DOHH2 (cell line): ENCODE results near the gene KLHL14.

ENCODE experiments used
- H3F3A ChIP-seq: fragments of 200-600 bp; sonication (generic), shearing (Covaris generic); 2 replicates; pipeline ENCODE4 v1.6.0; 2016; ENCODE audit warnings: antibody characterized with exemption, mild to moderate bottlenecking; ENCODE audit not compliant: control insufficient read depth, insufficient read depth
- H3K27ac ChIP-seq: fragments of 200-600 bp; sonication (generic); 2 replicates; pipeline ENCODE4 v1.5.1; 2014; ENCODE audit warnings: low read depth, mild to moderate bottlenecking, low read length, moderate library complexity
- H3K27me3 ChIP-seq: fragments of 200-600 bp; sonication (generic); 2 replicates; pipeline ENCODE4 v1.6.1; 2014; ENCODE audit warnings: mild to moderate bottlenecking, low read length, mixed read lengths; ENCODE audit not compliant: control insufficient read depth
- H3K36me3 ChIP-seq: fragments of 200-600 bp; sonication (generic); 2 replicates; pipeline ENCODE4 v1.6.1; 2014; ENCODE audit warnings: mild to moderate bottlenecking, low read length, moderate library complexity, mixed read lengths; ENCODE audit not compliant: control insufficient read depth
- H3K4me1 ChIP-seq: fragments of 200-600 bp; sonication (generic); 2 replicates; pipeline ENCODE4 v1.6.1; 2014; ENCODE audit warnings: mild to moderate bottlenecking, low read length, mixed read lengths; ENCODE audit not compliant: control insufficient read depth
- H3K4me2 ChIP-seq: fragments of 200-600 bp; sonication (generic); 2 replicates; pipeline ENCODE4 v1.6.0; 2014; ENCODE audit warnings: mild to moderate bottlenecking, low read length, moderate library complexity
- H3K4me3 ChIP-seq: fragments of 200-600 bp; sonication (generic); 2 replicates; pipeline ENCODE4 v1.5.1; 2014; ENCODE audit warnings: mild to moderate bottlenecking, low read length, mixed read lengths
- H3K79me2 ChIP-seq: fragments of 200-600 bp; sonication (generic); 2 replicates; pipeline ENCODE4 v1.6.1; 2014; ENCODE audit warnings: mild to moderate bottlenecking, low read length, mixed read lengths; ENCODE audit not compliant: control insufficient read depth
- H3K9me2 ChIP-seq: fragments of 200-600 bp; sonication (generic); replicated peaks from 2 replicates; pipeline ENCODE4 v1.6.1; 2014; ENCODE audit warnings: mild to moderate bottlenecking, low read length, mixed read lengths; ENCODE audit not compliant: control insufficient read depth
- H3K9me3 ChIP-seq: fragments of 200-600 bp; sonication (generic); 2 replicates; pipeline ENCODE4 v1.6.1; 2014; ENCODE audit warnings: antibody characterized with exemption, low read length, mixed read lengths; ENCODE audit not compliant: control insufficient read depth, insufficient read depth
- H4K20me1 ChIP-seq: fragments of 200-600 bp; sonication (generic); 2 replicates; pipeline ENCODE4 v1.6.0; 2014; ENCODE audit warnings: low read depth, mild to moderate bottlenecking, antibody characterized with exemption, low read length, moderate library complexity; ENCODE audit not compliant: control insufficient read depth, insufficient read depth
- EZH2phosphoT487 ChIP-seq: fragments of 200-600 bp; sonication (generic); IDR thresholded peaks from 2 replicates; pipeline ENCODE4 v1.6.1; 2017; ENCODE audit warnings: borderline replicate concordance, mild to moderate bottlenecking, antibody characterized with exemption, low read length, moderate library complexity, mixed read lengths
- TF ChIP-seq, protein P1 (sequence below): fragments of 200-600 bp; sonication (generic); IDR thresholded peaks from one replicate; pipeline ENCODE4 v1.5.1; 2014; ENCODE audit warnings: antibody characterized with exemption, mild to moderate bottlenecking, low read depth, low read length; ENCODE audit not compliant: poor library complexity, severe bottlenecking

Gene KLHL14

DNA sequence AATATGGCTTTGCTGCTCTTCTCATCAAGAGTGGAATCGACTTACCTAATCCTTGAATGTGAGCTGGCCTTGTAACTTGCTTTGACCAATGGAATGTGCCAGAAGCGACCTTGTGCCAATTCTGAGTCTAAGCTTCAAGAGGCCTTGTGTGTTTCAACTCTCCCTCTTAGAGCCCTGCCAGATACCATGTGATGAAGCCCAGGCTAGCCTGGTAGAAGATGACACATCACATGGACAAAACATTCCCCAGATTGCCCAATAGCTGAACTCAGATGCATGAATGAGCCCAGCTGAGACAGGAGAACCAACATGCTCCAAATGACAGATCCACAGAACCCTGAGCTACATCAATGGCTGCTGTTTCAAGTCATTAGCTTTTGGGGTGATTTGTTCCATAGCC, 4.2 kb upstream of the KLHL14 start:
- H3K4me2 ChIP-seq = no peak overlapping the region
- H3K9me3 ChIP-seq = no peaks in the 10 kb centered on the region; the same call in 1 of the 2 replicates
- peaks cover 49% of the 10 kb centered on the region for H3K4me1 ChIP-seq
- no peaks in the 10 kb centered on the region for H4K20me1 ChIP-seq
- H3F3A ChIP-seq = peaks cover 25% of the 10 kb centered on the region
- H3K27ac ChIP-seq = no peak overlapping the region
- no peaks in the 10 kb centered on the region for H3K9me2 ChIP-seq
- no peak overlapping the region for H3K4me3 ChIP-seq
- H3K36me3 ChIP-seq = no peaks in the 10 kb centered on the region
- no peaks in the 10 kb centered on the region for H3K79me2 ChIP-seq
- no peak for TF ChIP-seq EZH2phosphoT487
- TF ChIP-seq, protein P1, sequence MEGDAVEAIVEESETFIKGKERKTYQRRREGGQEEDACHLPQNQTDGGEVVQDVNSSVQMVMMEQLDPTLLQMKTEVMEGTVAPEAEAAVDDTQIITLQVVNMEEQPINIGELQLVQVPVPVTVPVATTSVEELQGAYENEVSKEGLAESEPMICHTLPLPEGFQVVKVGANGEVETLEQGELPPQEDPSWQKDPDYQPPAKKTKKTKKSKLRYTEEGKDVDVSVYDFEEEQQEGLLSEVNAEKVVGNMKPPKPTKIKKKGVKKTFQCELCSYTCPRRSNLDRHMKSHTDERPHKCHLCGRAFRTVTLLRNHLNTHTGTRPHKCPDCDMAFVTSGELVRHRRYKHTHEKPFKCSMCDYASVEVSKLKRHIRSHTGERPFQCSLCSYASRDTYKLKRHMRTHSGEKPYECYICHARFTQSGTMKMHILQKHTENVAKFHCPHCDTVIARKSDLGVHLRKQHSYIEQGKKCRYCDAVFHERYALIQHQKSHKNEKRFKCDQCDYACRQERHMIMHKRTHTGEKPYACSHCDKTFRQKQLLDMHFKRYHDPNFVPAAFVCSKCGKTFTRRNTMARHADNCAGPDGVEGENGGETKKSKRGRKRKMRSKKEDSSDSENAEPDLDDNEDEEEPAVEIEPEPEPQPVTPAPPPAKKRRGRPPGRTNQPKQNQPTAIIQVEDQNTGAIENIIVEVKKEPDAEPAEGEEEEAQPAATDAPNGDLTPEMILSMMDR = no peak
- no peaks in the 10 kb centered on the region for H3K27me3 ChIP-seq

DNA sequence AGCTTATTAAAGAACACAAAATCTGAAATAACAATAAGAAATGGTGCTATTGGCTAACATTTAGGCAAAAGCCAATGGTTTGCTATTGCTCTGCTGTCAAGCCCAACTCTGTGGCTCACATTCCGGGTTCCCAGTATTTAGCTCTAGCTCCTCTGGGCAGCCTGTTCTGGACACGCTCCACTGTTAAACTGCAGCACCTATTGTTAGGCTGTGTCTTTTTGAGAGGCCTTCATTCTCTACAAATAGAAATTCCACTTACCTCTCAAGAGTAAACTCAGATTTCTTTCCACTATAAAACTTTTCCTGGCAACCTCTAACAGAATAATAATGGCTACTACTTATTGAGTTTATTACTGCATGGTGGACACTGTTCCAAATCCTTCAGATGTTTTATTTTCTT, 3.7 kb upstream of the KLHL14 start:
- H3K27ac ChIP-seq = no peak overlapping the region
- TF ChIP-seq EZH2phosphoT487 = no peak
- TF ChIP-seq, protein P1 = no peak
- peaks cover 49% of the 10 kb centered on the region for H3K4me1 ChIP-seq

DNA sequence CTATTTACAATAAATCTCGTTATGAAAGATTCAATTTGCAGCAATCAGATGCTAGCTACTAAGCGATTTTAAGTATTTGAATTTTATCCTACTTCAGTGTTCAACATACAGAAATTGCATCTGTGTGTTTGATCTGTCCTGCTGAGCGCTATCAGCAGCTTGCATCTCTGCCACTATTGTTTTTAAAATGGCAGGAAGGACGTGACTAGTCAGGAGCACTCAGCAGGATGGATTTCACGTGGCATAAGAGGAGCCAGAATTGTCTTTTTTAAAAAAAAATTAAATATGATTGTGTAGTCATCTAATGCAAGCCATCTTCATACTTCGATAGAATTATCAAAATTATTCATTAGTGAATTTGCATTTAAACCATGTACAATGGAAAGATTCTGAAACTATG, 2.8 kb upstream of the KLHL14 start:
- Histone ChIP-seq H3K4me3 (no peak overlapping the region), H3F3A (peaks cover 26% of the 10 kb centered on the region), H3K27ac (no peak overlapping the region), H3K9me3 (no peaks in the 10 kb centered on the region; the same call in 1 of the 2 replicates), H3K4me2 (no peak overlapping the region), H4K20me1 (no peaks in the 10 kb centered on the region), H3K9me2 (no peaks in the 10 kb centered on the region), H3K79me2 (peaks cover 9% of the 10 kb centered on the region), H3K4me1 (peaks cover 49% of the 10 kb centered on the region), H3K27me3 (no peaks in the 10 kb centered on the region), H3K36me3 (no peaks in the 10 kb centered on the region; the same call in 1 of the 2 replicates)
- TF ChIP-seq, protein P1 = no peak
- no peak for TF ChIP-seq EZH2phosphoT487

More for the DNA sequence above, 3.7 kb upstream of the KLHL14 start:
- H3K79me2 ChIP-seq = no peaks in the 10 kb centered on the region
- H4K20me1 ChIP-seq = no peaks in the 10 kb centered on the region
- H3K4me2 ChIP-seq = no peak overlapping the region
- no peaks in the 10 kb centered on the region for H3K36me3 ChIP-seq
- H3K9me3 ChIP-seq = no peaks in the 10 kb centered on the region; the same call in 1 of the 2 replicates
- no peak overlapping the region for H3K4me3 ChIP-seq
- H3F3A ChIP-seq = peaks cover 26% of the 10 kb centered on the region
- no peaks in the 10 kb centered on the region for H3K9me2 ChIP-seq
- no peaks in the 10 kb centered on the region for H3K27me3 ChIP-seq

DNA sequence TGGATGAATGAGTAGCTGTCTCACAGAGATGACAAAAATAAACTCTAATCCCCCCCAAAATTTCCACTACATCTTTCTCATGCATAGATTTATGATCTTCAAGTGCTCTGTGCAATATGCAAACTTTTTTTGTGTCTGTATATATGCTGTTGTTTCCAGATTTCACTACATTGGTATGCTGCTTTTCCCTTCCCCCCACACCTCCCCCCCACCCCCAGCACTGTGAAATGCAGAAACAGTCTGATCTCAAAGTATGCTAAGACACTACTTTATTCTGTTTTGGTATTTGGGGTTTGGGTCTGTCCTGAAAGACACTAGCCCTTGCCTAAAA, 524 bp upstream of the KLHL14 start:
- H3K79me2 ChIP-seq = peaks cover 30% of the 10 kb centered on the region
- no peaks in the 10 kb centered on the region for H3K9me2 ChIP-seq
- H3K4me3 ChIP-seq = peak overlapping the region; percentile 94
- H3K4me1 ChIP-seq = peaks cover 69% of the 10 kb centered on the region
- H3F3A ChIP-seq = peaks cover 26% of the 10 kb centered on the region
- no peaks in the 10 kb centered on the region for H3K27me3 ChIP-seq
- H3K4me2 ChIP-seq = peak overlapping the region; percentile 97
- H3K9me3 ChIP-seq = no peaks in the 10 kb centered on the region; the same call in 1 of the 2 replicates
- peaks cover 5% of the 10 kb centered on the region; the same call in 1 of the 2 replicates for H3K36me3 ChIP-seq
- peak overlapping the region; percentile 89 for H3K27ac ChIP-seq
- H4K20me1 ChIP-seq = no peaks in the 10 kb centered on the region
- TF ChIP-seq, protein P1 = no peak
- no peak for TF ChIP-seq EZH2phosphoT487
